ENCODE data around the gene NOP9.

The NOP9 gene

DNA sequence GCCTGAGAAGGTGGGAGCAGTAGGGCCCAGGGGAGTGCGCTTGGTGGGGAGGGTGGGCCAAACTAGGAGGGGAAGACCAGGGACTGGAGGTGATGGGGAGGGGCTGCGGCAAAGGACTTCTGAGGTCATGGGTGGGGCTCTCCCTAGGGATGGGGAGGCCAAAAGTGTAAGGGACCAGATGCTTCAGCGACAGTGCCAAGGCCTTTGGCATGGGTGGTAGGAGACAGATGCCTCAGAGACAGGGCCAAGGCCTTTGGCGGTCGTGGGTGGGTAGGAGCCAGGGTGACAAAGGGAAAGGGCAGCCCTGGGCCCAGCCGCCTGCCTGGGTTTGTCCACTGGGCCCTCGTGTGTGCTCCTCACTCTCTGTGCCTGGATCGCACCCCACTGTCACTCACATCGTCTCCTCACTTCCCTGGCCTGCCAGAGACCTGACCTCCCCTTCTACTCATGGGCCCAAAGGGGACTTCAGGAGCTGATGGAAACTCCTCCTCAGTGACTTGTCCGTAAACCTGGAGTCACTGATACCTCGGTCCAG lies 15.1 kb upstream of the NOP9 start:
- DNase-seq = no peak

DNA sequence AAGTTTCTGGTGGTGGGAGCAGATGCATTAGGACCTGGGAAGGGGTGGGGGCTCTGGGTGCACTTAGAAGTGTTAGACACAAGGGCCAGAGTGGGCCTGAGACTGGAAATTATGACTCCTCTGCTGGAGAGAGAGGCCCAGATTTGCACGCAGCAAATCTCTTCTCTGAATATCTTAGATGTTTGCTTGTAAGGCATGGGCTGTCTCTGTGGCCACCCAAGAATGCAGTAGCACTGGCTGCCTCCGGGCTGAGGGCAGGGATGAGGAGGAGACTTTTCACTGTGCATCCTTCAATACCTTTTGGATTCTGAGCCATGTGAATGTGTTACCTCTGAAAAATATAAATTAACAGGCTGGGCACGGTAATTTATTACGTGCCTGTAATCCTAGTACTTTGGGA lies 14.3 kb upstream of the NOP9 start:
- DNase-seq = no peak

DNA sequence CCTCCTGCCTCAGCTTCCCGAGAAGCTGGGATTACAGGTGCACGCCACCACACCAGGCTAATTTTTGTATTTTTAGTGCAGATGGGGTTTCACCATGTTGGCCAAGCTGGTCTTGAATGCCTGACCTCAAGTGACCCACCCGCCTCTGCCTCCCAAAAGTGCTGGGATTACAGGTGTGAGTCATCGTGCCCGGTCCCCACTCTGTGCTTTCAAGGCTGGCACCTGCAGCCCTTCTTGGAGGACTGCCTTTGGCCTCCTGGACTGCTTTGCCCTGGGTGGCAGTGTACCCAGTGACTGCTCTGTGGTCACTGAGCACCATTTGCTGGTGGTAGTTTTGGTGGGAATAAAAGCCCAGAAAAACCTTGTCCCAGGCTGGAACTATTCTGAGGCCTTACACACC lies 12.7 kb upstream of the NOP9 start:
- no peak for DNase-seq

DNA sequence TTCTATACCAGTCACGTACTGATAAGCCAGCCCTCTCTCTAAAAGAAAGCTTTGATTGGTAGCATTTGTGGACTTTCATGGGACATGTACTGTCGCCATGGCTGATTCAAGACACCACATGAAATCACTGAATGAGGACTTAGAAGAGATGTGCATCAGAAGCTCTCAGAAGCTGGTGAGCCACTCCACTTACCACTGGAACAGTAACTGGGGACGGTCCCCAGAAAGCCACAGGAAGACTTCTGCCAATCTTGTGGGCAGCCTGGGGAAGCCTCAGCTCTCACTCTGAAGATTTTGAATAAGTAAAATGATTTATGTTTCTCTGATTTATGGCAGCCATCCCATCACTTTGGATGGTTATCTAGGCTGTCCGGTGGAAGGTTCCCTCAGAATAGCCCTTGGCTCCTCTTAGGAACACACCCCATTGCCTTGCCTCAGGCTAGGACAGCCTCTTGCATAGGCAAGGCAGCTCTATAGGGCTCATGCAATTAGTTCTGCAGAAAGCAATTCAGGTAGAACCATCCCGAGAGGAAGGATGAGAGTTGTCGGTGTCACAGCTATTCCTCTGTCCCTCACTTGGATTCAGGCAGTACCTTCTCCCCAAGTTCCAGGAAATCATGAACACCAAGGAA lies 9.9 kb upstream of the NOP9 start:
- DNase-seq = no peak

DNA sequence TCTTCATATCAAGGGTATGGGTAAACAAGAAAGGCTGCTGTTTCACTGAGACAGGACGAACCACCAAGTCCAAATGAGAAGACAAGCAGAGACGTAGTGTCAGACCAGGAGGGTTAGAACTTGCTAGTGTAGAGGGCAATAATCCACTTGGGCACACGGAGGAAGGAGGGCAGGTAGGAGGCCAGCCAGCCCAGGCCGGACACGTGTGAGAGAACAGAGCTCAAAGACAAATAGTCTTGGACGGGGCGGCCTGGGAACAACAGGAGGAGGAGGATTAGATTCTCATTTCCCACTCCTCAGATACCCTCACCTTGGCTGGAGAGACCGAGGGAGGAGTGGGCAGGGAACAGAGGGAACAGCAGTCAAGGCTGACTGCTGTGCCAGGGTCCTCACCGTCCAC lies 8.9 kb upstream of the NOP9 start:
- no peak for DNase-seq

DNA sequence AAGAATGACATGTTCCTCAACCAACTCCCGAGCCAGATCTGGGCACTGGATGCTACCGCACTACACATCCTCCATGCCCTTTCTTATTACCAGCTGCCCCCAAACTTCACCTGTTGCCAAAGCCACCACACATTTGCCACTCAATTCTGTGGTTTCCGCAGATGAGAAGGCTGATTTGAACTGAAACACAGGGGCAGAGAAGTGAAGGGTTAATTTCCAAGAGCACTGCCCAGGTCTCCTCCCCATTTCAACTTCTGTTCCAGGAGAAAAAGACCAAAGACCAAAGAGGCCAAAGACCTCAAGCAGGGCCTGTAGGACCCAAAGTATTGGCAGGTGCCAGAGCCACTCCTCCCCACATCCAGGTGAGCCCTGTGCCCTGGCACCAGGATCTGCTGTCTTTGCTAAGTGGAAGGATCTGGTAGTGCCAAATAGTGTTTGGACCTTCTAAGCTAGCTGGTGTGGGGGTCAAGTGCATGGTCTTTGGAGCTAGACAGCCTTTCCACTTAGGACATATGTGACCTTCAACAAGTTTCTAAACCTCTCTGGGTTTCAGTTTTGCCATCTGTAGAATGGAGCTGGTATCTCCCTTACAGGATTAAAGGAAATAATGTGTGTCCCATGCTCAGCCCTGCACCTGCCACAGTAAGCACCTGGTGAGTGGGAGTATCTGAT lies 8.1 kb upstream of the NOP9 start:
- no peak for DNase-seq

DNA sequence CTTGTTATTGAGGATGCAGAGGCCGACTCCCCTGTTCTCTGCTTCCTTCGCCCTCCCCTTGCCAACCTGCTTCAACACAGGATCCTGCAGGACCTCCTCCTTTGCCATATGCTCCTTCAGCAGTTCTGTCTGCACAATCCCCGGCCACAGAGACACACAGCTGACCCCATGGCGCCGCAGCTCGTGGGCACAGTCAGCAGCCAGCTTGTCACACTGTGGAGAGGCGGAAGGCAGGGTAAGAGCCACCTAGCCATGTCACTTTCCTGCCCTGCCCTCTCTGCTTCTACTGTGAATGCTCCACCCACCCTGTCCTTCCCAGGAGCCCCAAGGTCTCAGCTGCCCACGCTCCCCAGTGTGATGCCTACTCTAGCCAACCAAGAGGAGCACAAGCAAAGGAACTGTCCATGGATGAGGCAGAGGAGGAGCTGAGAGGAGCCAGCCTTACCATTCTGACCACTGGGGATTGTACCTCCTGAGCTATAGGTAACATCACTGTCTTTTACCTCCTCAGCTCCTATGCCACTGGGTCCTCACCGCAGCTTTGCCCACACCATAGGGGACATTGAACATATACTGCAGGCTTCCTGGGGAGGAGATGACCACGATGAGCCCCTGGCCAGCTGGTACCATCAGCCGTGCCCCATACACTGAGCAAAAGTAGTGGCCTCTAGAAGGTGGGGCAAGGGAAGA lies 7.4 kb upstream of the NOP9 start:
- DNase-seq = no peak

DNA sequence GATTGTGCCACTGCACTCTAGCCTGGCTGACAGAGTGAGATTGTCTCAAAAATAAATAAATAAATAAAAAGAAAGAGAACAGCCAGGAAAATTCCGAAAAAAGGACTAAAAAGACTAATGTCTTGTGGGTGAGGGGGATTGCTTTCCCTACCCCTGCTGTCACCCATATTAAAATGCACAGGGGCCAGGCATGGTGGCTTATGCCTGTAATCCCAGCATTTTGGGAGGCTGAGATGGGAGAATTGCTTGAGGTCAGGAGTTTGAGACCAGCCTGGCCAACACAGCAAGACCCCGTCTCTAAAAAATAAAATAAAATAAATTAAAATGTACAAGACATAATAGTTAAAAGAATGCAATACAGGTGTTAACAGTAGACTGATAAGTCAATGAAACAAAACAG lies 6.1 kb upstream of the NOP9 start:
- DNase-seq = no peak

DNA sequence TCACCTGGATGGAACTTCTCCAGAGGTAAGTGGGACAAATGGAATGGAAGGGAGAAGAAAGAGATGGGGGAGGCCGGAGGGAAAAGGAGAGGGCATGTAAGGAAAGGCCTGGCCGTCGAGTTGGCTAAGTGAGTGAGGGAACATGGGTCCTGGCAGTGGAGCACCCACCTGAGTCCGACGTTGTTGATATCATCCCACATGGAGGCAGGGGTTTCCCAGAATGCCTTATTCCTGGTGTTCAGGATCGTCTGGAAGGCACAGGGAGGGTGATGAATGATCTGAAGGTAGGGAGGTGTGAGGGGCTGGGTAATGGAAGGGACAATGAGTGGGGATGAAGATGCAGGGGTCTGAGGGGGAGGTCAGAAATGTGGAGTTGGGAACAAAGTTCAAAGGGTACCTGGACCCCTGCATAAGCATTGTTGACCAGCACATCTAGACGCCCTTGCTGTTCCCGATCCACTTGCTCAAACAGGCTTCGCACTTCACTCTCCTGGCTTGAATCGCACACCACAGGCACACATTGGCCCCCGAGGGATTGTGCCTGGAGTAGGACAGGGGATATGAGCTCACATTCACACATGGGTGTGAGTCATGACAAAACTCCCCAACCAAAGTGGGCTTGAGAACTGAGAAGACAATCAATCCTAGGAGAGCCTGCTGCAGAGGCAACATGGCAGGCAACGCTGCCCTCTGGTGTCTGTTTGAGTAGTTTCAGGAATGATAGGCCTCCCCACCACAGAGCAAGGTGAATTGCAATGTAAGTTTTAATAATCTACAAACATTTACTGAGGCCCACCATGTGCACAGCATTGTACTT lies 3.1 kb upstream of the NOP9 start:
- peak; percentile 69 for DNase-seq

DNA sequence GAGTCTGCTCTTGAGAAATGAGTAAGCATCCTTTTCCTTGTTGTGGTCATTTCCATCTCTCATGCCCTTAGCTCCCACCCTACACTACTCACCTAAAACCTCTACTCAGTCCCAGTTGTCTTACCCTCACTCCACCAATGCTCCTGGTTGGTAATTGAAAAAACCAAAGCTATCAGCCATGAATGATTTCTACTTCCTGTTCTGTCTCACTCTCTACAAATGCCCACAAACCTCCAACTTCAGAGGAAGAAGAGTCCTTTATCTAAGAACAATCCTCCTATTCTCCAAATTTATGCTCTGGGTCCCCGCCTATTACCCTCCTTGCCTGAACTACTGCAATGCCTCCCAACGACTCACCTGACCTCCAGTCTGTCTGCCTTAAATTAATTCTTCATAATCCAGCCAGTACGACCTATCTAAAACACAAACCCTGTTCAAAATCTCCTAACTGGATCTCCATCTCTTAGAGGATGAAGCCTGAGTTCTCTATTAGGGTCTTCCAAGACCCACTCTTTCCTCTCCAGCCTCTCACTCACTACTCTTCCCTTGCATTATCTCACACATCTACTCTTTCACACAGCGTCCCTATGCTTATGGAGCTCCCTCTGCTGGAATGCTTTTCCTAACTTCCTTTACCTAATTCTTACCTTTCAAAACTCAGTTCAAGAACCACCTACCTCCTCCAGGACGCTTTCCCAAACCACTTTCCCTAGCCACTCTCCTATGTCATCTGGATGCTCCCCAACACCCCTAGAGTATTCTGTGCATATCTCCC lies 2.3 kb upstream of the NOP9 start:
- no peak for DNase-seq

DNA sequence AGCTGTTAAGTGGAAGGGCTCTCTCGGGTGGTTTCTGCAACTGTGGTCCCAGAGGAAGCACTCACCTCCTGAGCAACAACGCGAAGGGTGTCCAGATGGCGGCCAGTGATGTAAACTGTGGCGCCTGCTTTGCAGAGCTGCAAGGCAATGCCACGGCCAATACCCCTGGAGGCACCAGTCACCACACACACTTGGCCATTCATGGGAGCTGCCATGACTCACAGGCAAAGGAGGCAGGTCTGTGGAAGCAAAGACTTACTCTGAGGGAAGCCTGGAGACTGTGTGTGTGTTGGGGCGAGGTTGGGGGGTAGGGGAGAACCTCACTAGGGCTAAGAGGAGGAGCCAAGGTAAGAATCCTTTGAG lies 777 bp upstream of the NOP9 start:
- no peak for DNase-seq

DNA sequence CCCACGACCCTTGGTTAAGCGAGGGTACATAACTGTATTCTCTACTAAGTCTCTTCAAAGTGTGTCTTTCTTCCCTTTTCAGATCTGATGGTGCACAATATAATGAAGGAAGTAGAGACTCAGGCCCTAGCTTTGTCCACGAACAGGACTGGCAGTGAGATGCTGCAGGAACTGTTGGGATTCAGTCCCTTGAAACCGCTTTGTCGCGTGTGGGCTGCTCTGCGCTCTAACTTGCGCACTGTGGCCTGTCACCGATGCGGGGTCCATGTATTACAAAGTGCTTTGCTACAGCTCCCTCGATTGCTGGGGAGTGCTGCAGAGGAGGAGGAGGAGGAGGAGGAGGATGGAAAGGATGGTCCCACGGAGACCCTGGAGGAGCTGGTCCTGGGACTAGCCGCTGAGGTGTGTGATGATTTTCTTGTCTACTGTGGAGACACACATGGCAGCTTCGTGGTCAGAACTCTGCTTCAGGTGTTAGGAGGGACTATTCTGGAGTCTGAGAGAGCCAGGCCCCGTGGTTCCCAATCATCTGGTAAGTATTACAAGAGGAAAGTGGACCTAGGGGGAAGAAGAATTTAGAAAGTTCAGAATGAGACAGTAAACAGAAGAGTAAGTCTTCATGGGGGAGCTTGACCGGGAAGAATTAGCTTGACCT lies 803 bp downstream of the NOP9 start:
- no peak for DNase-seq

DNA sequence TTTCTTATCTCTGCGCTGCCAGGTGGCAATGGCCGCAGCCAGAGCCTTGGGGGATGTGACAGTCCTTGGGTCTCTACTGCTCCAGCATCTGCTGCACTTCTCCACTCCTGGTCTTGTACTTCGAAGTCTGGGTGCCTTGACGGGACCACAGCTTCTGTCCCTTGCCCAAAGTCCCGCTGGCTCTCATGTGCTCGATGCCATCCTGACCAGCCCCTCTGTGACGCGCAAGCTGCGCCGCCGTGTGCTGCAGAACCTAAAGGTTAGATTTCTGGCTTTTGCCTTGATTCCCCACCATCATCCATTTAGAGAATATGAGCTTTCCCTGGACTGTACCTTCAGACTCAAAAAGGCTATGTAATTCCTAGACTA lies 4.4 kb downstream of the NOP9 start:
- DNase-seq = no peak

DNA sequence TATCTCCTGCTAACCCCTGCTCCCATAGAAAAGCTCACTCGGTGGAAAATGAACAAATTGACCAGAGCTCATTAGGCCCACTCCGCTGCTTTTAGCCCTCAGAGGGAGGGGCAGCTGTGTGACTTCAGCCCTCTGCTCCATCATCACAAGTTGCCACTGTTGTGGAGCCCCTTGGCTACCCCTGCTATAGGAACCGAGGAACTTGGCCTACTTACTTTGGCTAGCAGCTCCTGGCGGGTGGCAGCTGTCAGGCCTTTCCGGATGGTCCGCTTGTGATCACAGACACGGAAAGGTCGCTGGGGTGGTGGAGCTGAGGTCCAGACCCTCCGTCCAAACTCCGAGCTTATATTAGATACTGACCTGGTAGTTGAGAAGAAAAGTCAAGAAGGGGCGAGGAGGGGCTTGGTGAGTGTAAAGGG lies 7.5 kb downstream of the NOP9 start:
- DNase-seq = no peak

DNA sequence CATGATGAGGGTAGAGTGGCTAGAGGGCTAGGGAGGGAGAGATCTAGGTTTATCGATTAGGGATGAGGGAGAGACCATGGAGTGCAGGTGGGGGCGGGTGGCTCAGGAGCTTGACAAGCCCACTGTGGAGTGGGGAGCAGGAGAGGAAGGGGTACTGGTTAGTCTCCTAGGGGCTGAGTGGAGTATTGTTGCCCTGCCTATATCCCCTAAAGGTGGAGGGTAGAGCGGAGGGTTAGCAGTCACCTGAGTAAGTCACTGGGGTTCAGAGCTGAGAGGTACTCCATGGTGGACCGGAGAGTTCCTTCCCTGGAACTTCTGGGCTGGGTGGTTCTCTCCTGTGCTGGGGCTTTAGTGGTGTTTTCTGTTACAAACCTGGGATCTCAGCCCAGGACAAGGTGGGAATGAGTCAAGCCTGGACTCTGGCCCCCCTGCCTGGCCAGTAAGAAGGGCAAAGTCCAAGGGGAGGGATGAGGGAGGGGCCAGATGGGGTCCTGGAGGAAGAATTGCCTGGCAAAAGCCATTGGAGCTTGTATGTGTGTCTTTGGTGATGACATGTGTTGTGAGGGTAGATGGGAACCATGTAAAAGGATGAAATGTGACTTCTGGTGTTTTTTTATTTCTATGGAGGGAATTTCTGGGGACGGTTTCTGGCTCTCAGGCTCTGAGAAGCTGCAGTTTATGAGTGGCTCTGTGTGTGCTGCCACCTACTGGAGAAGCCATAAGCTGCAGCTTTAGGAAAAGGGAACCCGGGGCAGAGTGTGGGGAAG lies 8.1 kb downstream of the NOP9 start, which contains the start of gene CIDEB:
Gene CIDEB (minus strand): TSS at position 403 of the 767 bp plus-strand sequence. CDS start 119 bp downstream, at position 284.
- peak; percentile 57 for DNase-seq

DNA sequence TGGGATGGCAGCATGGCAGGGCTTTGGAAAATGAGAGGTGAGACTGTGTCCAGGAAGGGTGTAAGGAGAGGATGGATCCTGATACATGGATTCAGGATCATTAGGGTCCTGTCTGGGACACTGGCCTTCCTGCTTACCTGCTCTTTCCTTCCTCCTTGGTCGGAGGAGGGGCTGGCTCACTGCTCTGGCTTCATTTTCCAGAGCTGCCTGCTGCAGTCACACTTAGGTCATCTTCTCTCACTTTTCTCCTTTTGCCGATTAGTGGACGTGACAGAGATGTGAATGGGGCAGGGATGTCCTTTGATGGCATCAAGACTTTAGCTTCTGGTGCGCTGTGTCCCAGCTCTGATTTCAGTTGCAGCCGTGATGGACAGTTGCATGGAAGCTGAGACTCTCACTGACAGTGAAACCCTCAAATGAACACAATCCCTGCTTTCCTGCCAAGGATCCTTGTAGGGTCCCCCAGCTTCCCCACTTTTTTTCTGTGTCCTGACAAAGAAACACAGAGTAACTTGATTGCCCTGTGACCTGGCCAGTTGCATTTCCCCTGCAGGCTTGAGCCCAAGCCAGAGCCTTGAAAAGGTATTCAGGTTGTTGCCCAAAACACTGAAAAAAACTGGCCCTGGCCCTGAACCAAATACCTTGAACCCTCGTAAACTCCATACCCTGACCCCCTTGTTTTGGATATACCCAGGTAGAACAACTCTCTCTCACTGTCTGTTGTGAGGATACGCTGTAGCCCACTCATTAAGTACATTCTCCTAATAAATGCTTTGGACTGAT lies 8.9 kb downstream of the NOP9 start:
- no peak for DNase-seq

DNA sequence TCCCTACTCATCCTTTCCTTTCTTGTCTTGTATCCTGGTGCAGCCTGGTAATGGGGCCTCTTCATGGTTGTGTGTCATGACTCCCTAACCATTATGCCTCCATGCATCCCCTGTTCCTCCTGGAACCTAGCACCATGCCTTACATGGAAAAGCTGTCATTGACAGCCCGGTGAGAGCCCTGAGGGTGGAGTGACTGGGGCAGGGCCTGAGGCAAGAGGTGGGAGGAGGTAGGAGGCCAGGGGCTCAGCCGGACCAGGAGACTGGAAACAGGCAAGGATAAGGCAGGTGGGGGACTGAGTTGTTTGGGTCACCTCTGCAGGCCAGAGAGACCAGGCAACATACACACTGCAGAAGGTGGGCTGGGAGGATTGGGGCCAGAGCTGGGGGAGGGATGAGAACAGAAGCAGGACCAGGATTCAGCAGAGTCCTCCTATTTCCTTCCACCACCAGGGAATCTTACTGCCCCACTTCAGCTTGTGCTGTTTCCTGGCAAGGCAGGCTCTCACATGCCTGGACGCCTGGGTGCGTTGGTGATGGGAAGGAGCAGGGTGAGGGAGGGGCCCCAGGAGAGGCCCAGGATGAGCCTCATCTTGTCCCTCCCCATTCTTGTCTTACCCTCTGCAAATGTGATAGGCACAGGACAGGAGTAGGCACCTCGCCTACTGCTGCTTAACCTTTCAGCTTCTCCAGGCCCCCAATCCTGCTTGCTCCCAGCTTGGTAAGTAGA lies 10.1 kb downstream of the NOP9 start, which contains the start of gene LTB4R2:
Gene LTB4R2 (plus strand): TSS at position 603 of the 727 bp plus-strand sequence. CDS start 525 bp downstream, outside the sequence.
- no peak for DNase-seq

DNA sequence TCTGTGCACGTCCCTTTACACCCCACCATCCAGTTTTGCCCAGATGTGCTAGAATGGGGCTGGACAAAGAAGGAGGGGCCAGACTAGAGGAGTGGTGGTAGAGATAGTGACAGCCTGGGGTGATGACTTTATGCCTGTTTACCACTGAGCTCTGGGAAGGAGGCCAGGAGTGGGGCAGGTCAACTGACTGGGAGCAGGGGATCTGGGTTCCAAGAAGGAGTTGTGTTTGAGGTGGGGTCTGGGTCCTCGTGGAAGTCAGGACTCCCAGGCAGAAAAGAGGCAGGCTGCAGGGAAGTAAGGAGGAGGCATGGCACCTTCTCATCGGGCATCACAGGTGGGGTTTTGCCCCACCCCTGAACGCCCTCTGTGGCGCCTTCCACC lies 10.6 kb downstream of the NOP9 start:
- no peak for DNase-seq
